ENCODE measurements around the gene SARS2.
A peak's percentile ranks its signal among the peaks of the same experiment; 100 is the strongest.

SARS2 gene

DNA sequence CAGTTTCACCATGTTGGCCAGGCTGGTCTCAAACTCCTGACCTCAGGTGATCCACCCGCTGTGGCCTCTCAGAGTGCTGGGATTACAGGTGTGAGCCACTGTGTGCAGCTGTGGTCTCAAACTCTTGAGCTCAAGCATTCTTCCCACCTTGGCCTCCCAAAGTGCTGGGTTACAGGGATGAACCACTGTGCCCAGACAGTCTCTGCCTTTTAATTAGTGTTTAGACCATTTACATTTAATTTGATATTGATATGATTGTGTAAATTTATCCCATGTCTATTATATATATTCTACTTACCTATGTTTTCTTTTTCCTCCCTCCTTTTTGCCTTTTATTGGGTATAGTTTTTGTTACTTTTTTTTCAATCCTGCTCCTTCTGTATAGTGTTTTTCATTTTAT lies 28.9 kb downstream of the SARS2 start:
- in situ Hi-C loops (cut with MboI; ENCODE audit: low sequenced_read_pairs, unreplicated experiment), result no loop called here
- DNase-seq (ENCODE audit: low spot score), result no peak
- TF ChIP-seq, protein P1, sequence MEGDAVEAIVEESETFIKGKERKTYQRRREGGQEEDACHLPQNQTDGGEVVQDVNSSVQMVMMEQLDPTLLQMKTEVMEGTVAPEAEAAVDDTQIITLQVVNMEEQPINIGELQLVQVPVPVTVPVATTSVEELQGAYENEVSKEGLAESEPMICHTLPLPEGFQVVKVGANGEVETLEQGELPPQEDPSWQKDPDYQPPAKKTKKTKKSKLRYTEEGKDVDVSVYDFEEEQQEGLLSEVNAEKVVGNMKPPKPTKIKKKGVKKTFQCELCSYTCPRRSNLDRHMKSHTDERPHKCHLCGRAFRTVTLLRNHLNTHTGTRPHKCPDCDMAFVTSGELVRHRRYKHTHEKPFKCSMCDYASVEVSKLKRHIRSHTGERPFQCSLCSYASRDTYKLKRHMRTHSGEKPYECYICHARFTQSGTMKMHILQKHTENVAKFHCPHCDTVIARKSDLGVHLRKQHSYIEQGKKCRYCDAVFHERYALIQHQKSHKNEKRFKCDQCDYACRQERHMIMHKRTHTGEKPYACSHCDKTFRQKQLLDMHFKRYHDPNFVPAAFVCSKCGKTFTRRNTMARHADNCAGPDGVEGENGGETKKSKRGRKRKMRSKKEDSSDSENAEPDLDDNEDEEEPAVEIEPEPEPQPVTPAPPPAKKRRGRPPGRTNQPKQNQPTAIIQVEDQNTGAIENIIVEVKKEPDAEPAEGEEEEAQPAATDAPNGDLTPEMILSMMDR (IDR thresholded peaks at IDR 0.05; ENCODE audit: borderline replicate concordance, control extremely low read depth, extremely low read depth, insufficient read depth, missing control alignments), result no peak

DNA sequence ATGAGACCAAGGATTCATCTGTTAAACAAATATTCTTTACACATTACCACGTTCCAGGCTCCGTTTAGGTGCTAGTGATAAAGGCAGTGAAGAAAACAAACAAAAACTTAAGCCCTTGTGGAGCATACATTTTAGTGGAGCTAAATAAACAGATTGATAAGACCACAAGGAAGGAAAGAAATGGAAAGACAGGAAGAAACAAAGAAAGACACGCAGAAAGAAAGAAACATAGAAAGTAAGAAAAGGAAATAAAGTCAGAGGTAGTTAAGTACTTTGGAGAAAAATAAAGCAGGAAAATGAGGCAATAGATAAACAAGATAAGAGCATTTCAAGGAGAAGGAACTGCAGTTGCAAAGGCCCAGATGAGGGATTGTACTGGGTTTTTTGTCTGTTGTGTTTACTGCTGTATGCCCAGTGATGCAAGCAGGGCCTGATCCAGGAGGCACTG lies 29.8 kb downstream of the SARS2 start:
- no peak for DNase-seq (ENCODE audit: low spot score)
- TF ChIP-seq, protein P1 (IDR thresholded peaks at IDR 0.05; ENCODE audit: borderline replicate concordance, control extremely low read depth, extremely low read depth, insufficient read depth, missing control alignments), result no peak
- in situ Hi-C loops (cut with MboI; ENCODE audit: low sequenced_read_pairs, unreplicated experiment), result no loop called here

DNA sequence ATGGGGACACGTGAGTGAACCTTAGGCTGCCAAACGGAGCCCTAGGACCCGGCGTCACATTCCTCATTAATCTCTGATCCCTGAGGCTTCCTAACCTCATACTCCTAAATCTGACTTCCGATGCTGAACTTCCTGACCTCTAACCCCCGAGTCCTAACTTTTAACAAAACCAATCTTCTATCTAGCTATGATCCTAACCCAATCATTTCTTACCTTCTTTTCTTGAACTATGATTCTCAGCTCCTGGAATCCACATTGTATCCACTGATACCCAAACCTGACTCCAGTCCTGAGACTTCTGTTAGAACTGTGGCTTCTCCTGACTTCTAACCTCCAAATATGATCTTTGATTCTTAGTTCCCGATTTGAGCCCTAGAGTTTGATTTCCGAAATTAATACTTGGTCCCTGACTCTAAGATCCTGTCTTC lies 30.3 kb downstream of the SARS2 start:
- in situ Hi-C loops (cut with MboI; ENCODE audit: low sequenced_read_pairs, unreplicated experiment), result no loop called here
- TF ChIP-seq, protein P1 (IDR thresholded peaks at IDR 0.05; ENCODE audit: borderline replicate concordance, control extremely low read depth, extremely low read depth, insufficient read depth, missing control alignments), result no peak
- no peak for DNase-seq (ENCODE audit: low spot score)

DNA sequence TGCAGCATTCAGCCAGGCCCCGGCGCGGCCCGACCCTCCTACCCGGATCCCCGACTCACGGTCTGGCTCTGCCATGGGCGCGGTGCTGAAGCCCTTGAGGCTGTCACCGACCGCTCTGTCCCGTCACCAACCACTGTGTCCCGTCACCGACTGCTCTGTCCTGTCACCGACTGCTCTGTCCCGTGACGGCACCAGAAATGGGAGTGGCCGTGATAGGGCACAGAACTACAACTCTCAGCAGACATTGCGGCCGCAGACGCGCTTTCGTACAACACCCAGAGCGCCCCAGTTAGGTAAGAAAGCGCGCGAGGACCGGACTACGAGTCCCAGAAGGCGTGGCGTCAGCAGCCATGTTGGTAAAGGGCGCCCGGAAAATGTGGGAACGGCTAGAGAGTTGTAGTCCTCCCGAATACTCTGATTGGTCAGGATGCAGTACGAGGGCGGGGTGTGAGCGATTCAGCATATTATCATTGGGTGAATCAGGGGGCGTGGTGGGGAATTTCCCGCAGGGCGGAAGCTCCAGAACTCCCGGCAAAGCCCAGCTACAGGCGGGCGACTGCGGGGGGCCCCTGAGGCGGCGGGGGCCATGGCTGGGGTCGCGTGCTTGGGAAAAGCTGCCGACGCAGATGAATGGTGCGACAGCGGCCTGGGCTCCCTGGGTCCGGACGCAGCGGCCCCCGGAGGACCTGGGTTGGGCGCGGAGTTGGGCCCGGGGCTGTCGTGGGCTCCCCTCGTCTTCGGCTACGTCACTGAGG lies 30.9 kb downstream of the SARS2 start, which contains the start of the genes NFKBIB and SIRT2:
TSS of gene NFKBIB (plus strand) at position 523 of the 755 bp plus-strand sequence. CDS start at position 587, 64 bp downstream.
TSS of gene SIRT2 (minus strand) at position 172 of the 755 bp plus-strand sequence. CDS start at position 75, 97 bp downstream.
- peak; percentile 99 for DNase-seq (ENCODE audit: low spot score)
- TF ChIP-seq, protein P1 (IDR thresholded peaks at IDR 0.05; ENCODE audit: borderline replicate concordance, control extremely low read depth, extremely low read depth, insufficient read depth, missing control alignments), result no peak
- in situ Hi-C loops (cut with MboI; ENCODE audit: low sequenced_read_pairs, unreplicated experiment), result no loop called here

DNA sequence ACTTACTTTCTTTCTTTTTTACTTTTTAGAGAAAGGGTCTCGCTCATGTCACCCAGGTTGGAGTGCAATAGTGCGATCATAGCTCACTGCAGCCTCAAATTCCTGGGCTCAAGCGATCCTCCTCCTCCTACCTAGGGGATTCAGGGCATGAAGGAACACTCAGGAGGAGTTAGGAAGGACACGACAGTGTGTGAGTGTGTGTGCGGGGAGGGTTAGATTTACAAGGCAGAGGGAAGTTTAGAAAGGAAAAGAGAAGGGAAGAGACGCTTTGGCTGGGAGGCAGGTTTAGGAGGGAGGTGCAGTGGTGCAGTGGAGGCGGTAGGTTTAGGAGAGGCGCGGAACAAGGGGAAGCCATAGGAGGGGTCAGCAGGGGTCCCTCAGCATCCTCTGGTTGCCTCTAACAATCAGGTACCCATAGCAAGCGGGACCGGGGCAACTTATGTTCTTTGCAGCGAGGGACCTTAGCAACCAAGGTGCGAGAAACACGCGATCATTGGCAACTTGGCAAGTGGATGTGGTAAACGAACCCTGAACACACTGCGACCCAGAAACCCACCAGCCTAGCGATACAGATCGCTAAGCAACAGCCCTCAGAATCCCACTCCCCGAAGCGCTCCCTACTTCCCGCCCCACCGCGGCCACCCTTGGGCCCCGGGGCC lies 31.6 kb downstream of the SARS2 start:
- DNase-seq (ENCODE audit: low spot score), result no peak
- in situ Hi-C loops (cut with MboI; ENCODE audit: low sequenced_read_pairs, unreplicated experiment), result no loop called here
- TF ChIP-seq, protein P1 (IDR thresholded peaks at IDR 0.05; ENCODE audit: borderline replicate concordance, control extremely low read depth, extremely low read depth, insufficient read depth, missing control alignments), result no peak

DNA sequence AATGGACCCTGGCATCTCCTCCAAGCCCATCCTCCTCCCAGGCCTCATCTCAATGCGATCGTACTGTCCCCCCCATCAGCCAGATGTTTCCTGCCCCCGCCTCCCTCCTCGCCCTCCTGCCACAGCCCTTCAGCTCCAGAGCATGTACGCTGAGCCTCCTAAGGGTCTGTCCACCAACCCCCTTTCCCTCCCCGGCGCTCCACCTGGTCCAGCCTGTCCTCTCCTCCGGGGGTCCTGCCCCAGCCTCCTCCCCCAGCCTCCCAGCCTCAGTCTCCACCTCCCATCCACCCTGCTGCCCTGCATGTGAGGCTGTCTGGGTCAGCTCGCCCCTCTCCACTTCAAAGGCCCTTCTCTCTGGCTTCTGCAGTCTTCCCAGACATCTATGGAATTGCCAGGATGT lies 35.6 kb downstream of the SARS2 start:
- TF ChIP-seq, protein P1 (IDR thresholded peaks at IDR 0.05; ENCODE audit: borderline replicate concordance, control extremely low read depth, extremely low read depth, insufficient read depth, missing control alignments), result no peak
- in situ Hi-C loops (cut with MboI; ENCODE audit: low sequenced_read_pairs, unreplicated experiment), result no loop called here
- DNase-seq (ENCODE audit: low spot score), result no peak
